GM12878 (cell line): ENCODE results near the gene GSC2. TPM values are rescaled to one million over a fixed set of nuclear protein-coding genes. Genes with fewer than 3 reads are reported as not detected.
A peak's percentile ranks its signal among the peaks of the same experiment; 100 is the strongest.

Experiments used
- ATAC-seq: fragments of 200-7000 bp; cut with Tn5 transposase; 3 replicates; pipeline ENCODE4 v1.9.1; 2020; ENCODE audit warnings: mild to moderate bottlenecking, moderate library complexity
- BruUV-seq: library from RNA; stranded (reverse); fragments of 400-500 nt; replicated peaks from 2 replicates; lab custom pipeline; 2021; lab: Mats Ljungman, UMichigan
- CTCF ChIA-PET: fragments of 300-600 bp; sonication (Branson Sonifier 250); formaldehyde crosslinking; extraction: SDS; loops from one replicate; lab custom pipeline; 2021; ENCODE audit warnings: inconsistent platforms; lab: Yijun Ruan, JAX
- POLR2A ChIA-PET: fragments of 350-600 bp; formaldehyde crosslinking; extraction: SDS; loops from one replicate; lab custom pipeline; 2021; ENCODE audit warnings: inconsistent platforms; lab: Charles Lee
- RAD21 ChIA-PET: fragments of 300-600 bp; sonication (Branson Sonifier 250); formaldehyde crosslinking; loops from one replicate; lab custom pipeline; 2023; ENCODE audit warnings: antibody characterized with exemption; ENCODE audit not compliant: unreplicated experiment; lab: Charles Lee
- SMC1A ChIA-PET: fragments of 300-600 bp; sonication (Branson Sonifier 250); formaldehyde crosslinking; loops from one replicate; lab custom pipeline; 2023; ENCODE audit not compliant: unreplicated experiment, uncharacterized antibody; lab: Charles Lee
- DNase-seq: peaks from one replicate; pipeline ENCODE4 v3.0.0-alpha.2; 2011; ENCODE audit warnings: low read depth, low spot score
- FAIRE-seq: peaks from 3 replicates; lab custom pipeline; 2011; peaks lifted over from hg19 to GRCh38; lab: Jason Lieb, UNC
- H2AFZ ChIP-seq: 2 replicates; pipeline ENCODE4 v1.6.0; 2011; ENCODE audit warnings: low read depth, low read length, control low read depth; ENCODE audit not compliant: control insufficient read depth
- H3K27ac ChIP-seq: 2 replicates; pipeline ENCODE4 v1.5.1; 2011; ENCODE audit warnings: control low read depth; ENCODE audit not compliant: control insufficient read depth, insufficient read depth
- H3K27me3 ChIP-seq, 2 experiments: replicated peaks in 1 of 2; 2 replicates each; pipeline versions ENCODE4 v1.6.0 to v1.6.1; 2011; ENCODE audit warnings: low read length in 1 of 2; ENCODE audit not compliant: control insufficient read depth in 2 of 2, insufficient read depth in 2 of 2
- H3K36me3 ChIP-seq, 2 experiments: 2 replicates each; pipeline ENCODE4 v1.5.1; 2011; ENCODE audit warnings: low read length in 1 of 2; ENCODE audit not compliant: control insufficient read depth in 2 of 2, insufficient read depth in 2 of 2
- H3K4me1 ChIP-seq: 2 replicates; pipeline ENCODE4 v1.6.1; 2011; ENCODE audit warnings: mild to moderate bottlenecking, low read length, moderate library complexity, mixed read lengths; ENCODE audit not compliant: control insufficient read depth, insufficient read depth
- H3K4me2 ChIP-seq: 2 replicates; pipeline ENCODE4 v1.6.0; 2011; ENCODE audit warnings: control low read depth; ENCODE audit not compliant: control insufficient read depth, insufficient read depth
- H3K4me3 ChIP-seq: fragments of 200-600 bp; sonication (generic); 2 replicates; pipeline ENCODE4 v1.5.1; 2016
- H3K79me2 ChIP-seq: 2 replicates; pipeline ENCODE4 v1.6.0; 2011; ENCODE audit warnings: low read length; ENCODE audit not compliant: control insufficient read depth, insufficient read depth
- H3K9ac ChIP-seq: 2 replicates; pipeline ENCODE4 v1.8.0; 2011; ENCODE audit warnings: low read length, control low read depth, mixed read lengths; ENCODE audit not compliant: control insufficient read depth, insufficient read depth
- H3K9me3 ChIP-seq: replicated peaks from 3 replicates; pipeline ENCODE4 v1.5.1; 2011; ENCODE audit warnings: mild to moderate bottlenecking, low read length; ENCODE audit not compliant: control insufficient read depth, insufficient read depth
- H4K20me1 ChIP-seq: 2 replicates; pipeline ENCODE4 v1.6.0; 2011; ENCODE audit not compliant: control insufficient read depth, insufficient read depth
- CEBPB ChIP-seq, 2 experiments: fragments of 150-350 bp in 1 of 2; IDR thresholded peaks; 2 replicates each; pipeline ENCODE4 v1.6.1; 2012 to 2014; ENCODE audit warnings: low read depth in 2 of 2, low read length in 2 of 2, borderline replicate concordance in 1 of 2, inconsistent platforms in 1 of 2
- GABPA ChIP-seq: IDR thresholded peaks from 2 replicates; pipeline ENCODE4 v1.6.1; 2014; ENCODE audit warnings: antibody characterized with exemption, low read depth, mild to moderate bottlenecking, inconsistent platforms
- PKNOX1 ChIP-seq: fragments of 450-650 bp; IDR thresholded peaks from 2 replicates; pipeline ENCODE4 v1.6.1; 2016; ENCODE audit warnings: mild to moderate bottlenecking
- POU2F2 ChIP-seq: IDR thresholded peaks from 3 replicates; pipeline ENCODE4 v1.6.1; 2011; ENCODE audit warnings: low read depth, mild to moderate bottlenecking, low read length, borderline replicate concordance
- SMARCA5 ChIP-seq: fragments of 450-650 bp; IDR thresholded peaks from 2 replicates; pipeline ENCODE4 v1.6.1; 2017; ENCODE audit warnings: mild to moderate bottlenecking
- TAF1 ChIP-seq: IDR thresholded peaks from 2 replicates; pipeline ENCODE4 v1.6.1; 2011; ENCODE audit warnings: mild to moderate bottlenecking, low read depth, low read length, borderline replicate concordance
- TARDBP ChIP-seq: IDR thresholded peaks from 2 replicates; pipeline ENCODE4 v1.6.1; 2016; ENCODE audit warnings: borderline replicate concordance
- TCF3 ChIP-seq: IDR thresholded peaks from 2 replicates; pipeline ENCODE4 v1.6.1; 2012; ENCODE audit warnings: low read depth, mild to moderate bottlenecking, low read length, borderline replicate concordance; ENCODE audit not compliant: insufficient read depth
- WGBS: methylation state at CpG from one replicate; pipeline ENCODE4 v1.1.6; 2016; ENCODE audit warnings: low lambda C conversion rate; ENCODE audit not compliant: insufficient replicate concordance, insufficient coverage; ENCODE audit errors: missing lambda C conversion rate; 5-methylcytosine and 5-hydroxymethylcytosine counted together
- in situ Hi-C: fragments of 300-500 bp; cut with MboI; formaldehyde crosslinking; loops from 9 replicates; pipeline ENCODE4 v1.14.3; 2018; ENCODE audit warnings: mixed read lengths
- intact Hi-C: fragments of 100-400 bp; cut with micrococcal nuclease; formaldehyde crosslinking; loops from one replicate; pipeline ENCODE4 v1.14.2; 2022; ENCODE audit not compliant: unreplicated experiment
- polyA plus RNA-seq, 11 experiments: library from polyadenylated mRNA; depleted of rRNA in 4 of 11; unstranded in 6 of 11; stranded (reverse) in 5 of 11; fragments of >200 nt; fragmentation: Nextera tagmentation in 4 of 11; fragmentation: Illumina TruSeq in 1 of 11; extraction: Ambion mirVana in 4 of 11; extraction: Trizol in 1 of 11; gene quantifications; 1 replicate in 1 of 11; 2 replicates in 10 of 11; pipeline versions ENCODE4 v1.2.1 to v1.2.3, GENCODE V29; 2011 to 2016; ENCODE audit warnings: inconsistent platforms in 2 of 11, missing spikeins in 2 of 11, low read depth in 1 of 11
- total RNA-seq, 4 experiments: library from RNA; depleted of rRNA in 3 of 4; stranded (reverse); fragments of >200 nt in 3 of 4; fragmentation: Illumina TruSeq in 1 of 4; extraction: Trizol in 1 of 4; gene quantifications; 2 replicates each; pipeline versions ENCODE4 v1.2.1 to v1.2.3, GENCODE V29; 2013 to 2021
- TF ChIP-seq, protein P1 (sequence below): IDR thresholded peaks from 2 replicates; pipeline ENCODE4 v1.6.1; 2012; ENCODE audit warnings: low read depth, low read length, improper control_type of control experiment

GSC2 gene
- total and polyA plus RNA-seq, 10 of the 15 experiments (the other 5 are each of a cell fraction or from before 2014, with no cell fraction given), result not detected

- TF ChIP-seq POU2F2, result no peak
- TF ChIP-seq TARDBP, result no peak
- TF ChIP-seq, protein P1, sequence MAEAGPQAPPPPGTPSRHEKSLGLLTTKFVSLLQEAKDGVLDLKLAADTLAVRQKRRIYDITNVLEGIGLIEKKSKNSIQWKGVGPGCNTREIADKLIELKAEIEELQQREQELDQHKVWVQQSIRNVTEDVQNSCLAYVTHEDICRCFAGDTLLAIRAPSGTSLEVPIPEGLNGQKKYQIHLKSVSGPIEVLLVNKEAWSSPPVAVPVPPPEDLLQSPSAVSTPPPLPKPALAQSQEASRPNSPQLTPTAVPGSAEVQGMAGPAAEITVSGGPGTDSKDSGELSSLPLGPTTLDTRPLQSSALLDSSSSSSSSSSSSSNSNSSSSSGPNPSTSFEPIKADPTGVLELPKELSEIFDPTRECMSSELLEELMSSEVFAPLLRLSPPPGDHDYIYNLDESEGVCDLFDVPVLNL, result no peak
- TF ChIP-seq TCF3, result no peak
- no peak for TF ChIP-seq TAF1
These were observed 27.3 kb upstream of the GSC2 start (continued) for GRCh38 chr22:19177164-19178064.

GRCh38 chr22:19176732-19177131, 26.6 kb upstream of the GSC2 start:
- H3K27ac ChIP-seq, result no peak overlapping the region

More at GRCh38 chr22:19176732-19177131, 26.6 kb upstream of the GSC2 start:
- CTCF ChIA-PET, result no interaction called here
- no peak overlapping the region; the same call in 1 of the 2 replicates for H3K9ac ChIP-seq
- peak overlapping the region; percentile 84 for H3K4me2 ChIP-seq
- 93% methylated on average over 12 of the region's 12 CpGs for WGBS
- intact Hi-C loops (loop anchor here (5.0 kb wide), 2 partner anchors 256 to 271 kb away; partner anchors contain the start of genes C22orf39, HIRA and MRPL40), in situ Hi-C loops (no loop called here)
- no peak for TF ChIP-seq GABPA
- no peak for TF ChIP-seq PKNOX1
- no peak for TF ChIP-seq SMARCA5
- TF ChIP-seq CEBPB (IDR thresholded peaks at IDR 0.05; ENCODE audit: borderline replicate concordance in 1 of 2, low read depth in 2 of 2, low read length in 2 of 2), result no peak
- H3K4me3 ChIP-seq, result peak overlapping the region; percentile 76
- RAD21 ChIA-PET, result no interaction called here
- H3K27me3 ChIP-seq, result no peaks in the 10 kb centered on the region
- FAIRE-seq, result no peak
- POLR2A ChIA-PET, result no interaction called here
- ATAC-seq, result no peak
- SMC1A ChIA-PET, result no interaction called here
- no peaks in the 10 kb centered on the region for H4K20me1 ChIP-seq
- no peak for DNase-seq
- peaks cover 0 to 1% of the 10 kb centered on the region in 2 experiments; a peak in 2 of 4 replicates for H3K36me3 ChIP-seq
- no peaks in the 10 kb centered on the region for H3K9me3 ChIP-seq
- peaks cover 43% of the 10 kb centered on the region for H3K79me2 ChIP-seq
- no TSS peak for BruUV-seq
- peaks cover 32% of the 10 kb centered on the region for H3K4me1 ChIP-seq
- no peak overlapping the region for H2AFZ ChIP-seq
